Stimulated activated CD4-positive, alpha-beta T cell treated with anti-CD3 and anti-CD28 coated beads, Interleukin-12 subunit alpha, Interleukin-12 subunit beta, amount 100 ng/mL, for 48 hours (primary cell): ENCODE data around the gene HADH.
"Not testable (repeated sequence)": the region's sequence is repeated elsewhere in the genome, so short reads cannot be mapped to it uniquely, and the experiment has no call there.

Experiments used
- DNase-seq, 3 donors: peaks; one replicate each; pipeline ENCODE4 v3.0.0-alpha.2; 2020; ENCODE audit warnings: low read depth in 2 of 3, low spot score in 1 of 3

HADH gene

GRCh38 chr4:107989537-107990386 is at the start of gene HADH:
HADH (plus strand) TSS chr4:107989889; CDS start chr4:107989933, 44 bp downstream.
- peak; percentile 86 to 89 (median 88) for DNase-seq

- DNase-seq: no peak
Measured at GRCh38 chr4:107945809-107946208, 43.9 kb upstream of the HADH start.

GRCh38 chr4:107950746-107951540 is 38.7 kb upstream of the HADH start:
- no peak for DNase-seq

- no peak for DNase-seq
Measured at GRCh38 chr4:107951551-107951950, 38.1 kb upstream of the HADH start.

- DNase-seq: no peak
Measured at GRCh38 chr4:107956011-107956410, 33.7 kb upstream of the HADH start.

GRCh38 chr4:107966903-107967302 is 22.8 kb upstream of the HADH start:
- DNase-seq: no peak

- not testable (repeated sequence) for DNase-seq
Measured at GRCh38 chr4:107967519-107967918, 22.2 kb upstream of the HADH start.

GRCh38 chr4:107967921-107968320 is 21.8 kb upstream of the HADH start:
- DNase-seq: not testable (repeated sequence)

- no peak for DNase-seq
Measured at GRCh38 chr4:107970063-107970798, 19.5 kb upstream of the HADH start.

- DNase-seq: no peak
Measured at GRCh38 chr4:107972605-107973004, 17.1 kb upstream of the HADH start.

- no peak for DNase-seq
Measured at GRCh38 chr4:107974523-107974922, 15.2 kb upstream of the HADH start.

GRCh38 chr4:107977482-107977881 is 12.2 kb upstream of the HADH start:
- no peak for DNase-seq

GRCh38 chr4:107977966-107978705 is 11.6 kb upstream of the HADH start:
- DNase-seq: no peak

GRCh38 chr4:107978716-107979451 is 10.8 kb upstream of the HADH start:
- no peak for DNase-seq

GRCh38 chr4:107987916-107988762 is 1.6 kb upstream of the HADH start:
- DNase-seq: no peak

- DNase-seq: no peak
Measured at GRCh38 chr4:107988763-107989035, 990 bp upstream of the HADH start.

GRCh38 chr4:107989162-107989536 is 540 bp upstream of the HADH start:
- no peak for DNase-seq

- no peak for DNase-seq
Measured at GRCh38 chr4:107991945-107992630, 2.4 kb downstream of the HADH start.

GRCh38 chr4:107993969-107994368 is 4.3 kb downstream of the HADH start:
- DNase-seq: no peak
